Stimulated activated CD4-positive, alpha-beta T cell treated with anti-CD3 and anti-CD28 coated beads, Interleukin-15, amount 100 ng/mL, for 48 hours (primary cell): ENCODE data around the gene CYTH4.
"Not testable (repeated sequence)": the region's sequence is repeated elsewhere in the genome, so short reads cannot be mapped to it uniquely, and the experiment has no call there.

Source experiments
- DNase-seq, 2 donors: peaks; one replicate each; pipeline ENCODE4 v3.0.0-alpha.2; 2020; ENCODE audit warnings: low read depth in 2 of 2

CYTH4 gene, protein sequence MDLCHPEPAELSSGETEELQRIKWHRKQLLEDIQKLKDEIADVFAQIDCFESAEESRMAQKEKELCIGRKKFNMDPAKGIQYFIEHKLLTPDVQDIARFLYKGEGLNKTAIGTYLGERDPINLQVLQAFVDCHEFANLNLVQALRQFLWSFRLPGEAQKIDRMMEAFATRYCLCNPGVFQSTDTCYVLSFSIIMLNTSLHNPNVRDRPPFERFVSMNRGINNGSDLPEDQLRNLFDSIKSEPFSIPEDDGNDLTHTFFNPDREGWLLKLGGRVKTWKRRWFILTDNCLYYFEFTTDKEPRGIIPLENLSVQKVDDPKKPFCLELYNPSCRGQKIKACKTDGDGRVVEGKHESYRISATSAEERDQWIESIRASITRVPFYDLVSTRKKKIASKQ

DNA sequence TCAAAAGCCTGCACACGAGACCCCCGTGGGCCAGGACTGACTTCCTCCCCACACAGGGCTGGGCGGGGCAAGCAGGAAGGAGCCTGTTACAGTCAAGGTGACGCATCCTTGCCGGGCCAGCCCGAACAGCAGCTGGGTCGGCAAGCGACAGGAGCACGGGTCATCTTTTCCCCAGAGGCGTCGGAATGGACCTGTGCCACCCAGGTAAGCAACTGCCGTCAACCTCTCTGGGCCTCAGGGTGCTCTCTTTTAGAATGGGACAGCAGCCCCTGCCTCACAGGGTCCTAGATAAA, at the start of gene CYTH4:
TSS of gene CYTH4 (plus strand) at position 124 of the 293 bp plus-strand sequence. CDS start at position 186, 62 bp downstream.
- DNase-seq: peak; percentile 59 to 80

DNA sequence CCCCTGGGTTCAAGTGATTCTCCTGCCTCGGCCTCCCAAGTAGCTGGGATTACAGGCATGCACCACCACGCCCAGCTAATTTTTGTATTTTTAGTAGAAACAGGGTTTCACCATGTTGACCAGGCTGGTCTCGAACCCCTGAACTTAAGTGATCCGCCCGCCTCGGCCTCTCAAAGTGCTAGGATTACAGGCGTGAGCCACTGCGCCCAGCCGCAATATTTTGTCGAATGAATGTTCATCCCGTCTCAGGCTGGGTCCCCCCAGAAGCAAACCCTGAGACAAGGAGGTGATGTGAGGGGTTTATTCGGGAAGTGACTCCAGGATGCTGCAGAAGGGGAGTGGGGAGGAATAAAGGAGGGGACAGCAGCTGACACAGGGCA, 48.9 kb upstream of the CYTH4 start:
- not testable (repeated sequence) for DNase-seq

DNA sequence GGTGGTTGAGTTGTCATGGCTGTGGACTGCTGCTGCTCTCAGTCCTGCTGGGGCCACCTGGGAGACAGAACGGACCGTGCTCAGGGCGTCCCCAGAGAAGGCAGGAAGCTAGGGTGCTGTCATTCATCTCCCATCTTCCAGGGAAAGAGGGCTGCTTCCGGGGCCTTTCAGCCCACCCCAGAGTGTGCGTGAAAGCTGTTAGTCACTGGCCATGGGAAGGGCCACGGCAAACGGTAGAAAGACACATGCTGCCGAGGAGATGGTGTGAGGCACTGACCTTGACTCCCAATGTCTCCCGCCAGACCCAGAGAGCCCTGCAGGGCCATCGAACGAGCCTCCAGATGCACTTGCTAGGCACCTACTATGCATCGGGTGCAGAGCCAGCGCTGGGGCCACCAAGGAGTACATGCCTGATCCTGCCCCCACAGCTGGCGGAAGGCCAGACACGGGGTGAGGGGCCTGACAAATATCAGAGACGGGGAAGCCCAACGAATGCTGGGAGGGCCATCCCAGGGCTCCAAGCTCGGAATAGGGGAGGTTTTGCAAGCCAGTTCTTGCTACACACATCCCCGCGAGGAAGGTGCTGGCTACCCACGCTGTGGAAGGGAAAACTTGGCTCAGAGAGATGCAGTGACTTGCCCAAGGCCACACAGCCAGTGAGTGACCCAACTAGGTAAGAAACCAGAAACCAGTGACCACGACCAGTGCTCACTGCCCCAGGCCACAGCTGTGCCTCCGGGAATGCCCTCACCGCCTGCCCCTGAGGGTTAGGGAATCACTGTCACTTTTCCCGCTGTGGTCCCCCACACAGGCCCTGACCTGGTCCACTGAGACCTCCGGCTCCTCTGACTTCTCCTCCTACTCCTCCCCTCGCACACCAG, 48.3 kb upstream of the CYTH4 start:
- no peak for DNase-seq

DNA sequence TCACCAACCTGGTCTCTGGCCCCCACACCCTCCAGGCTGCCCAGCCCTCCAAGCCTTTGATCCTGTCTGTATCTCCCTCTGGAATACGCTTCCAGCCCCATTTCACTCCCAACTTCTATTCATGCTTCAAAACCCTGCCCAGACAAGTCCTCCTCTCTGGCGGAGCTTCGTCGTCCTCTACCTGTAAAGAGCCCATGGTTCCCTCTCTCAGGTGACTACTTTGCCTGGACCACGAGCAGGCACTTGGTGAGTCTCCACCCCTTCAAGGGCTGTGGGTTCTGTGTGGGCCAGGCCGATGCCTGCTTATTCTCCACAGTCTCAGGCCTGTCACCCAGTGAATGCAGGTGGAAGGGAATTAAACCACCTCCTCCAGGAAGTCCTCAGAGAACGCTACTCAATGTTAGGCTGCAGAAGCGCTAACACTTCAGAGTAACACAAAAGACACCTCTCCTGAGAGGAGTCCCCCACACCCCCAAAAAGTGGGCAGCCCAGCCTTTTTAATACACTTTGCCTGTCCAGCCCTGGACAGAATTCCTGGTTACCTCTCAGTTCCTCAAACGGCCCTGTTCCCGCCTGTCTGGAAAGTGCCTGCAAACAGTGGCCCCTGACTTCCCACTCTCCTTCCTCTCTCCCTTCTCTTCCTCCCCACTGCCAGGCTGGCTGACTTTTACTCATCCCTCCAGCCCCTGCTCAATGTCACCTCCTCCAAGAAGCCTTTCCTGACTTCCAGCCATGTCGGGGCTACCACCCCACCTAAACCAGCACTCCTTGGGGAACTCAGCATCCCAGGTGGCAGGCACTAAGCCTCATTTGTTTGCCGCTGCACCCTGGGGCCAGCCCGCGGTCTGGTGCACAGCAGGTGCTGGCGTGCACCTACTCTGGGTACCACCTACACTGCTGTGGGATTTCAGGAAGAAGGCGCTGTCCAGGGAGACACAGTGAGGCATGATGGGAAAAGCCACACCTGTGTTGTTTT, 47.3 kb upstream of the CYTH4 start:
- no peak for DNase-seq

DNA sequence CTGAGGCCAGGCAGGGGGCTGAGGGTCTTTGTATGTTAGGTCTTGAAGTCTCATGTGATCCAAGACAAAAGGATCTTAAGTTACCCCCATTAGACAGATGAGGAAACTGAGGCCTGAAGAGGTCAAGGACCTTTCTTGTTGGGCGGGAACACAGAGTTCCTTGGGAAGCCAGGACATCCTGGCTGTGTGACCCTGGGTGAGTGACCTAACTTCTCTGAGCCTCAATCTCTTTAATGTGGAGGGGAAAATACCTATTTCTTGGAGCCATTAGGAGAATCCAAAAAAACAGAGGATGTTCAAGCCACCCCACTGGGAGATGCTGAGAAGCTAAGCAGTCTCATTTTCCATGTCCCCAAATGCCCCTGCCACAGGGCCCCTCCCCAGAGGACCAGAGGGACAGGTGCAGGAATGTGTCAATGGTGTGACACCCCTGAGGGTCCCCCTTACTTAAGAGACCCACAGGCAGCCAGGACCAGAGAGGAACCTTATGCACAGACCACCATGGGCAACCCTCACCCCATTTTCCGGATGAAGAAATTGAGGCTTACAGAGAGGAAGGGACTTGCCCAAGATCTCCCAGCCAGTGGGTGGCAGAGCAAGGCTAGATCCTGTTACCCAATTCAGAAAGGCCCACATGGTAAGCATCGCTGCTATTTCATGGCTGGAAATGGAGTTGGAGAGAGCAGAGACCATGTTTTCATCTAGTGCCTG, 46.3 kb upstream of the CYTH4 start:
- DNase-seq: no peak

DNA sequence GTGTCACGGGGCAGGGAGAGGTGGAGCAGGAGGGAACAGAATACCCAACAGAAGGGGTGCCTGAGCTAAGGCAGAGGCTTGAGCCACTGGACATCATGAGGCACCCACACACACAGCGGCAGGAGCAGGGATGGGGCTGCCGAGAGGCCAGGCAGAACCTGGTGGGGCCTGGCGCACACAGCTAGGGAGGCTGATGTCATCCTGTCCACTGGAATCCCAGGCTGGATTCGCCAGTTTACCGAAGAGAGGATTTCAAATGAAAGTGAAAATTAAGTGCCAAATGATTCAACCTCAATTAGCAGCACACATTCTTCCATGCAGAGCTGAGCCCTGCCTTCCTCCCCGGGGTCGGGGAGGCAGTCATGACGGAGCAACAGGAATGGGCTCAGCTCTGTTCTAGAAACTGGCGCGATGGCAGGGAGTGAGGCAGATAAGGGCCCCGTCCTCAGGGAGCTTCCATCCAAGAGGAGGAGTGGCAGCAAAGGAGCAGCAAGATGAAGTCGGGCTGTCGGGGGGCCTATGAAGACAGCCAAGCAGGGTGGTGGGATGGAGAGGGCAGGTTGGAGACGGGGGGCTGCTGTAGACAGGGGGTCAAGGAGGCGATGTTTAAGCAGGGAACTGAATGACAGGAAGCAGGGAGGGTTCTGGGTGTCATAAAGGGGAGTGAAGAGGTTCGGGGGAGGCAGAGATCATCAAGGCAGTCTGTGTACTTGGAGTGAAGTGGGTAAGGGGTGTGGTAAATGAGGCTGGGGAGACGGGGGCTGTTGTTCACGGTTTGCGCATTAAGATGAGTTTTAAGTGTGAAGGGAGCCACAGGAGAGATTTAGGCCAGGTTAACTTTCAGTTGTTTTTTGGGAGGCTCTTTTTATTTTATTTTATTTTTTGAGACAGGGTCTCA, 44.7 kb upstream of the CYTH4 start:
- DNase-seq: no peak

DNA sequence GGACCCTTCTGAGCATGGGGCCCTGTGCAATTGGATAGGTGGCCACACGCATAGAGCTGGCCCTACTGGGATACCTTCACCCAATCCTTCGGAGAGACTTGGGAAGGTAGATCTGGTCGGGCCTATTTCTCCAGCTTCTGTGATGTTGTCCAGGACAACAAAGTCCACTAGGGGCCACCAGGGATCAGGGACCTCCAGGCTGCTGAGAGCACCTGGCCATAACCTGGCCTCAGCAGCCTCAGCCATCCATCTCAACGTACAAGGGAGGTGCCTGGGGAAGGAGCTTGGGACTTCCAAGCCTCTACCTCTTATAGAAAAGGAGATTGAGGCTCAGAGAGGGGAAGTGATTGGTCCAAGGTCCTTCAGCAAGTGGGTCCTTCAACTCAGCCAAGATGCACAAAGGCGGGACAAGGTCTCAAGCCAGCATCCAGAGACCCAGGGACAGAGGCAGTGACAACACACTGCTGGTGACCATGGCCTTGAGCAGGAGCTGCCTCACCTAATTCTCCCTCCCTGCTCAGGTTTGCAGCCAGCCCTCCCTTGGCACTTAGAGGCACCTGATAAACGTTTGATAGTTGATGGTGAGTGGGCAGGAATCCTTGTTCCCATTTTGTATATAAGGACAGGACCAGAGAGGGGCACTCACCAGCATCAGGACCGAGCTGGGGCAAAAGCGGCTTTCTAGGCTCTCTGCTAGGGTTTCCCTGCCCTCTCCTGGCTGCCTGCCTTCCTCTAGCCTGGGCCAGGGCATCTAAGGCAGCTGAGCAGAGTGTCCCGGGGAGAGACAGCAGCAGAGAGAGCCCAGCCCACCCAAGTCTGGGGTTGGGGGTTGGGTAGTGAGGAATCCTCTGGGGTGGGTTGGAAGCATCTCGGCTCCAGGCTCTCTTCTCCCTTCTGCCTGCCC, 42.7 kb upstream of the CYTH4 start:
- no peak for DNase-seq

DNA sequence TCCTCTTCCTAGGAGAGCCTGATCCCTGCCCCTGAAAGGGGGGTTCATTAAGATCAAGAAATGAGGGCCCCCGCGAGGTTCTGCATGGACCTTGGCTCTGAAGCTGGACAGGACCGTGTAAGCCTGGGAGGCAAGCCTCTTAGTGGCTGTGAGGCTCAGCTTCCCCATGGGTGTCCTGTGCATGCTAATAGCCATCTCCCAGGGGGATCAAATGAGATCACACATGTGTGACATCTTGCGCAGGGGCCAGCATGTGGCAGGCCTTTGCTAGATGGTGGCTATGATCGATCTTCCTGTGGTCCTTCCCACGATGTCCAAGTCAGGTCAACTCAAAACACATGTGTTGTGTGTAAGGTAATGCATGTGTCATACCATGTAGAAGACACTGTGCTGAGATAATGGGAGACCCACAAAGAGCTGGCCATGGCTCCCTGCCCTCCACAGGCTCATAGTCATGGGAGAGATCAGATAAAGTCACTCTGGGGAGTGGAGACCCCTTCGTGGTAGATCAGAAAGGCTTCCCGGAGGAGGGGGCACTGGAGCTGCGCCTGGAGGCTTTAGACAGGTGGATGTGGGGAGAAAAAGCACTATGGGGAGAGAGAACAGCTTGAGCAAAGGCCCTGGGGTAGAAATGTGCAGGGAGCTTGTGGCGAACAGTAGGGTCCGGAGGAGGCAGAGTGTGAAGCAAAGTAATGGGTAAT, 41.9 kb upstream of the CYTH4 start:
- DNase-seq: no peak

DNA sequence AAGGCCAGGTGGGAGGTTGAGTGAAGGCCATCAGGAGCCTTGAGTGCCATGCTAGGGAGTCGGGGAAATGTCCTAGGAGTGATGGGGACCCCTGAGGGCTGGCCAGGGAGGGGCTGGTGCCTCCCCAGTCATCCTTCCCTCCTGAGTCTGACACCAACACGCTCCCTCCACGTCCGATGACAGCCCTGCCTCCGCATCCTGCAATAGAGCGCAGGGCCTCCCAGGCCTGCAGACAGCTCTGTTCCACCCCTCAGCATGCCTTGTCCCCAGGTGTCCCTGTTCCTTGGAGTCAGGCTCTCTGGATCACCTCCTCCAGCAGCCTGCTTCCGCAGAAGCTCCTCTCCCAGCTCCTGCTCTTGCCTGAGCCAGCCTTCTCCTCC, 41.4 kb upstream of the CYTH4 start:
- no peak for DNase-seq

DNA sequence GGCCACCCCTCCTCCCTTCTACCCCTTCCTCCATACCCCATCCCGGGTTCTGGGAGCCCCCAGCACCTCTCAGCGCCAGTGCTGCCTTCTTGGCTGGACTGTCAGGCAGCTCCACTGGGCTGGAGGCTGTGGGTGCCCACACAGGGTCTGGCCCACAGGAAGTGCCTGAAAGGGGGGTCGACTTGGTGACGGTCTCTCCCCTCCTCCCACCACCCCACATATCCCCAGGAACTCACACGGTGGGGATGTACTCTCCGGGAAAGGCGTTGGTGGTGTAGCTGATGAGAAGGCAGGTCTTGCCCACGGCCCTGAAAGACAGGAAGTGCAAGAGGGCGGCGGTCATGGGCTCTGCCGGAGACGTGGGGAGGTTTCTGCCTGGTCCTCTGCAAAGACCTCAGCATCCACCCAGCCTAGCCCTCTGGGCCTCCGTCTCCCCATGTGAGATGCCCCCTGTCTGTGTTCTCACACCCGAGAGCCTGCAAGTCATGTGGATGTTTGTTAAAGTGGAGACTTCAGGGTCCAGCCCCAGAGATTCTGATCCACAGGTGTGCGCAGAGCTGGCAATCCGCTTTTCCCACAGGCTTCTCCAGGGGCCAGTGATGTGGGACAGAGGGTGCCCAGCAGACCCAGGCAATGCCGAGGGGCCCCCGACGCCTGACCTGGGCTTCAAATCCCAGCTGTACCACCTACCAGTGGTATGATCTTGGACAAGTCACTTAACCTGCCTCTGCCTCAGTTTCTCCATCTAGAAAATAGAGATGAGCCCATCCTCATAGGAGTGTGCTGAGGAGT, 40.8 kb upstream of the CYTH4 start:
- no peak for DNase-seq

DNA sequence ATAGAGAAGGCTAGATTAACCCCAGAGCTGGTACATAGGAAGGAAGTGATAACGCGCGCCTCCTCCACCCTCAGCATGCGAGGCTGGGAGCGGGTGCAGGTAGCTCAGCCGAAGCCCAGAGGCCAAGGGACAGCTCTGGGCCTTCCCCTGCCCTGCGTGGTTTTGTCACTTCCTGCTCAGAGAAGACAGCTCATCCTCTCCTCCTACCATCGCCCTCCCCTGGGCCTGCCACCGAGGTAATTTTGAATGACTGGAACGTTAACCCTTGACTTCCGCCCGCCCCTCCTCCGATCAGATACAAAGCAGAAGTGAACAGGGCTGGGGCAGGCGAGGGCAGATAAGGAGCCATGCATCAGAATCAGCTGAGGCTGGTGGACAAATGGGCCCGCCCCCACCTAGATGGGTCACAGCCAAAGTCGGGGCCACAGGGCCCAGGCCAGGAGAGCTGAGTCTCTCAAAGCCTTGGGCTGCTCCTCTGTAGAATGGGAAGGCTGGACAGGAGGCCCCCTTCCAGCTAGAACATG, 39.9 kb upstream of the CYTH4 start:
- peak; percentile 90 to 91 for DNase-seq

DNA sequence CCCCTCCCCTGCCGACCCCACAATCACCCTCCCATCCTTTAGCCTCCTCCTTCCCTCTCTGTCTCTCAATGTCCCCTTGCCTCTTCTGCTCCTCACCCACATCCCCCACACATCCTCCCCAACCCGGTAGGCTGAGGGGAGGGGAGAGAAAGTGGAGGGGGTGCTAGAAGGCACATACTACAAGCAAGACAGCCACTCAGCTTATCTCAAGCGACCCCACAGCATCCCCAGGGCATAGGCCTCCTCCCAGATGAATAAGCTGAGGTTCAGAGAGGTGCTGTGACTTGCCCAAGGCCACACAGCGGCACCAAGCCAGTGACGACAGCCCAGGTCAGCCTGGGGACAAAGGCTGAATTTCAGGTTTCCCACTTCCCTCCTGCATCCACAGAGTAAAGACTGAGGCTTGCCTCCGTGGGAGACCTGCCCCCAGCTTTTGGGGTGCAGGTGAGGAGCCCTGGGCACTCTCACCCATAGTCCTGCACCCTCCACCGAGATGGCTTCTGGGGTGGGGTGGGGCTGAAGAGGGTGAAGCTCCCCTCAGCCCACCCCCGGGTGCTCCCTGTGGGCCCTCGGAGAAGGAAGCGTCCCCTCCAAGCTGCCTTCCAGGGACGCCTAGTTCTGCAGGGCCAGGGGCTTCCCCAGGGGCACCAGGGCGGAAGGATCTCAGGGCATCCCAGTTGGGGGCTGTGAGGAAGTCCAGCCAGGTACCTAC, 38.8 kb upstream of the CYTH4 start:
- DNase-seq: no peak

DNA sequence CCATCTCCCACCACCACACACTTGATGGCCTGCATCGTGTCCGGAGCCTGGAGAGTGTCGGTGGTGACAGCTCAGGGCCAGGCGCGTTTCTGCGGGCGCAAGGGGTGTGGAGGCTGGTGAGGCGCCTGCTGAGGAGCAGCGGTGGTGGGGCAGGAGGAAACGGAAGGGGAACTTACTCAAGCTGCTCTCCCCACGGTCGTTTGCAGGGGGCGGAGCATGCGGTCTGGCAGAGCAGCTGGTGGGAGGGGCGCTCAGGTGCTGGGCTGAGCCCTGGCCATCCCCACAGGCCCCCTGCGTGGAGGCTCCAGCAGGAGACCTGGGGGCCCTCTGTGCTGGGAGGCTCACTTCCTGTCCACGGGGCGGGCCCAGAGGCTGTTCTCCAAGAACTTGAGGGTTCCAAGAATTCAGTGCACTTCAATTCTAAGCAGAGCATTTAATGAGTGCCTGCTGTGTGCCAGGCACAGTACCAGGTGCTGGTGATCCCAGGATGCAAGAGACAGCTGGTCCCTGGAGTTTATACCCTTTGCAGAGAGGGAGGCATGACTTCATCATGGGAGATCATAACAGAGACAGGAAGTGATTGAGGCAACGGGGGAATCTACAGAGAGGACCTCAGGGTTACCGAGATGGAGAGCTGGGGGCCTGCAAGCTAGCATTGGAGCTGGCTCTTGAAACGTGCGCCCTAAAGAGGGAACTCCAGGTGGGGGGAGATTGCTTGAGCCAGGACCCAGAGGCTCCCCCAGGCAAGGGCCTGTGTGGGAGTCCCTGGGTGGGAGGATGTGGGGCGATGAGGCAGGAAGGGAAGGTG, 38.0 kb upstream of the CYTH4 start, which contains the start of gene RAC2:
TSS of gene RAC2 (minus strand) at position 156 of the 808 bp plus-strand sequence. CDS start at position 35, 121 bp downstream.
- DNase-seq: peak; percentile 86 to 94

DNA sequence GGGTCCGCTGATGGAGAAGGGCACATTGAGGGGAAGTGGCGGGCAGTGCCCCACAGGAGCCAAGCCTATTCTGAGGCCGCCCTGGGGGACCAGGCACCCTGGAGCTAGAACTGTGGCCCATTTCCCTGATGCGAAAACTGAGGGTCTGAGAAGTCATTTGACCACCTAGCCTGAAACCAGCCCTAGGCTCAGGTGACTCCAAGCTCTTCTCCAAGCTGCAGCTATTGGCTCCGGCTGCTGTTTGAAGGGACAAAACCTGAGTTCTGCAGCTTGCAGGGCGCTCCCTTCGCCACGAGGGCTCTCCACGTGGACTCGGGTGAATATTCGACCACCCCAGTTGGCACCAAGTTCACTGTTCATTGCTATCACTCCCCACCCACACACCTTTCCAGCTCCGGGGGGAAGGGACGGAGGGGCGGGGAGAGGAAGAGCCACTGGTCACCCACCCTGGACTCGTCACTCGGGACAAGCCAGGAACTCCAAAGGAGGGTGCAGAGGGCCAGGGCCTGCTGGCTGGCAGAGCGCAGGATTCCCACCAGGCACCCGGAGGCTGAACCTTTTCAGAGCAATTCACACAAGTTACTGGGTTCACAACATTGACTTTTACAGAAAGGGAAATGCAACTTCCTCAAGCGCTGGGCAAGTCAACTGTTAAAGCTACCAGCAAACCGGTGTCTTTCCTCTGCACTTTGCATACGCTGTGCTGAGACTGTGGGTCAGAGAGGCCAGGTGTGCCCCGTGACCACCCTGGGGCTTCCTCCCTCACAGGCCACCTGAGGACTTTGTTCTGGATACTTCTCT, 37.2 kb upstream of the CYTH4 start:
- DNase-seq: no peak

DNA sequence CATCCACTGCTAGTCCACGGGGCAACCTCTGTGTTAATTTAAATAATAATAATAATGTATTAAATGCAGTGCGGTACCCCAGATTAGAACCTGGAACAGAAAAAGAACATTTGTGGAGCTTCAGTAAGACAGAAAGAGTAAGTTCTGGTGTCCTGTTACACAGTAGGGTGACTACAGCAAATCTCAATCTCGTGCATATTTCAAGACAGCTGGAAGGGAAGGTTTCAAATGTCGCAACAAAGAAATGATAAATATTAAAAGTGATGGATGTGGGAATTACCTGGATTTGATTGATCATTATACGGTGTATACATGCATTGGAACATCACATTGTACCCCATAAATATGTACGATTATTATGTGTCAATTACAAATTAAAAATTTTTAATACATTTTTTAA, 36.6 kb upstream of the CYTH4 start:
- no peak for DNase-seq
